Esophagus muscularis mucosa (tissue), 4 donors: ENCODE data around the gene TENT4B. TPM values are rescaled to one million over a fixed set of nuclear protein-coding genes. Genes with fewer than 3 reads are reported as not detected.

Source experiments
- DNase-seq: peaks from one replicate; pipeline ENCODE4 v3.0.0-alpha.2; 2017; ENCODE audit errors: extremely low spot score
- H3K27ac ChIP-seq, 4 donors: fragments of 200-600 bp; sonication (generic); replicated peaks in 1 of 4; 1 replicate in 3 of 4; 2 replicates in 1 of 4; pipeline ENCODE4 v1.5.1; 2016 to 2019; ENCODE audit warnings: mild to moderate bottlenecking in 1 of 4
- H3K27me3 ChIP-seq, 4 donors: fragments of 200-600 bp; sonication (generic); one replicate each; pipeline versions ENCODE4 v1.5.1 to v1.6.0; 2016 to 2019
- H3K36me3 ChIP-seq, 4 donors: fragments of 200-600 bp; sonication (generic); one replicate each; pipeline ENCODE4 v1.5.1; 2016 to 2019
- H3K4me1 ChIP-seq, 4 donors: fragments of 200-600 bp; sonication (generic); one replicate each; pipeline ENCODE4 v1.5.1; 2016 to 2019
- H3K4me3 ChIP-seq, 4 donors: fragments of 200-600 bp; sonication (generic); 1 replicate in 2 of 4; 2 replicates in 2 of 4; pipeline ENCODE4 v1.5.1; 2016 to 2019; ENCODE audit warnings: mild to moderate bottlenecking in 4 of 4, moderate library complexity in 1 of 4
- H3K9me3 ChIP-seq, 4 donors: fragments of 200-600 bp; sonication (generic); 1 replicate in 3 of 4; 2 replicates in 1 of 4; pipeline ENCODE4 v1.5.1; 2016 to 2019
- EP300 ChIP-seq: sonication (generic); formaldehyde crosslinking; IDR thresholded peaks from one replicate; pipeline ENCODE4 v1.6.1; 2017; ENCODE audit warnings: antibody characterized with exemption
- POLR2A ChIP-seq: fragments of 450-650 bp; IDR thresholded peaks from one replicate; pipeline ENCODE4 v1.6.1; 2017; ENCODE audit warnings: antibody characterized with exemption, moderate library complexity, mild to moderate bottlenecking, low read depth
- POLR2AphosphoS5 ChIP-seq, 2 donors: sonication (generic); formaldehyde crosslinking; IDR thresholded peaks; one replicate each; pipeline ENCODE4 v1.6.1; 2017; ENCODE audit warnings: antibody characterized with exemption in 2 of 2
- WGBS: methylation state at CpG from one replicate; pipeline ENCODE4 v1.1.5; 2018; 5-methylcytosine and 5-hydroxymethylcytosine counted together
- intact Hi-C: fragments of 100-400 bp; cut with DNase I; formaldehyde crosslinking; loops from one replicate; pipeline ENCODE4 v1.15.1; 2023
- total RNA-seq, 4 donors: library from RNA; depleted of rRNA; stranded (reverse); fragments of >200 nt; gene quantifications; one replicate each; pipeline versions ENCODE4 v1.1.0 to v1.2.1, GENCODE V29; 2016
- TF ChIP-seq, protein P1 (sequence below), 3 experiments: fragments of 200-600 bp in 2 of 3; fragments of 450-650 bp in 1 of 3; sonication (generic) in 2 of 3; IDR thresholded peaks; one replicate each; pipeline ENCODE4 v1.5.1; 2017 to 2019; ENCODE audit warnings: antibody characterized with exemption in 3 of 3, mild to moderate bottlenecking in 2 of 3, moderate library complexity in 1 of 3

TENT4B gene
- total RNA-seq, 4 donors from 2014 or later: 9.9 to 18.3 (median 16.7) TPM

GRCh38 chr16:50269061-50269705 is 116.1 kb downstream of the TENT4B start:
- peaks cover 3 to 43% (median 27%) of the 10 kb centered on the region in 4 donors for H3K4me1 ChIP-seq
- TF ChIP-seq POLR2A (no peak), EP300 (no peak), POLR2AphosphoS5 (IDR thresholded peaks at IDR 0.05) (no peak)
- TF ChIP-seq, protein P1, sequence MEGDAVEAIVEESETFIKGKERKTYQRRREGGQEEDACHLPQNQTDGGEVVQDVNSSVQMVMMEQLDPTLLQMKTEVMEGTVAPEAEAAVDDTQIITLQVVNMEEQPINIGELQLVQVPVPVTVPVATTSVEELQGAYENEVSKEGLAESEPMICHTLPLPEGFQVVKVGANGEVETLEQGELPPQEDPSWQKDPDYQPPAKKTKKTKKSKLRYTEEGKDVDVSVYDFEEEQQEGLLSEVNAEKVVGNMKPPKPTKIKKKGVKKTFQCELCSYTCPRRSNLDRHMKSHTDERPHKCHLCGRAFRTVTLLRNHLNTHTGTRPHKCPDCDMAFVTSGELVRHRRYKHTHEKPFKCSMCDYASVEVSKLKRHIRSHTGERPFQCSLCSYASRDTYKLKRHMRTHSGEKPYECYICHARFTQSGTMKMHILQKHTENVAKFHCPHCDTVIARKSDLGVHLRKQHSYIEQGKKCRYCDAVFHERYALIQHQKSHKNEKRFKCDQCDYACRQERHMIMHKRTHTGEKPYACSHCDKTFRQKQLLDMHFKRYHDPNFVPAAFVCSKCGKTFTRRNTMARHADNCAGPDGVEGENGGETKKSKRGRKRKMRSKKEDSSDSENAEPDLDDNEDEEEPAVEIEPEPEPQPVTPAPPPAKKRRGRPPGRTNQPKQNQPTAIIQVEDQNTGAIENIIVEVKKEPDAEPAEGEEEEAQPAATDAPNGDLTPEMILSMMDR (IDR thresholded peaks at IDR 0.05): no peak
- no peaks in the 10 kb centered on the region for H3K36me3 ChIP-seq
- 93% methylated on average over 9 of the region's 13 CpGs for WGBS
- H3K27ac ChIP-seq: no peak overlapping the region
- H3K9me3 ChIP-seq: no peaks in the 10 kb centered on the region
- intact Hi-C loops: no loop called here
- H3K4me3 ChIP-seq: no peak overlapping the region
- DNase-seq: no peak
- H3K27me3 ChIP-seq: no peaks in the 10 kb centered on the region

DNA sequence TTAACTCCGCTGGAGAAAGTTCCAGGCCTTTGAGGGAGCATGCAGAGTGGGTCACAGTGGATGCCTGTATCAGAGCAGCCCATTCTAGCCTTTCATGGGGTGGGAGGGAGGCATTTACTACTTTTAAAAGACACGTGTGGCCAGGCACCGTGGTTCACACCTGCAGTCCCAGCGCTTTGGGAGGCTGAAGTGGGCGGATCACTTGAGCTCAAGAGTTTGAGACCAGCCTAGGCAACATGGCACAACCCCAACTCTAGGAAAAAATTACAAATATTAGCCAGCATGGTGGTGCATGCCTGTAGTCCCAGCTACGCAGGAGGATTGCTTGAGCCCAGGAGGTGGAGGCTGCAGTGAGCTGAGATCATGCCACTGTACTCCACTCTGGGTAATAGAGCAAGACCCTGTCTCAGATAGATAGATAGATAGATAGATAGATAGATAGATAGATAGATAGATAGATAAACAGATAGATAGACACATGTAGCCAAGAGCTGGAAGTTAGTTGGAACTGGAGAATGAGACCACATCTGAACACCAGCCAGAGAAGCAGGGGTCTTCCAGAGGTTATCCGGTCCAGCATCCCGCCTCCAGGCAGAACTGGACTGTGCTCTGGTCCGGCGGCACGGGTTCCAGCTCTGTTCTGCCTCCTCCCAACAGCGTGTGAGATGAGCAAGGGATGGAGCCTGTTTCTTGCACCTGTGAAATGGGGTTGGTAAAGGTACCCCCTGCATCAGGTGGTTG is 116.8 kb downstream of the TENT4B start:
- peaks cover 3 to 43% (median 27%) of the 10 kb centered on the region in 4 donors for H3K4me1 ChIP-seq
- H3K27ac ChIP-seq: no peak overlapping the region
- intact Hi-C loops: no loop called here
- TF ChIP-seq POLR2AphosphoS5 (IDR thresholded peaks at IDR 0.05): no peak
- no peak for TF ChIP-seq EP300
- TF ChIP-seq, protein P1 (IDR thresholded peaks at IDR 0.05): no peak
- no peak for TF ChIP-seq POLR2A
- no peak overlapping the region for H3K4me3 ChIP-seq
- H3K27me3 ChIP-seq: no peaks in the 10 kb centered on the region
- 93% methylated on average over 12 of the region's 12 CpGs for WGBS
- H3K36me3 ChIP-seq: no peaks in the 10 kb centered on the region
- H3K9me3 ChIP-seq: no peaks in the 10 kb centered on the region
- no peak for DNase-seq

DNA sequence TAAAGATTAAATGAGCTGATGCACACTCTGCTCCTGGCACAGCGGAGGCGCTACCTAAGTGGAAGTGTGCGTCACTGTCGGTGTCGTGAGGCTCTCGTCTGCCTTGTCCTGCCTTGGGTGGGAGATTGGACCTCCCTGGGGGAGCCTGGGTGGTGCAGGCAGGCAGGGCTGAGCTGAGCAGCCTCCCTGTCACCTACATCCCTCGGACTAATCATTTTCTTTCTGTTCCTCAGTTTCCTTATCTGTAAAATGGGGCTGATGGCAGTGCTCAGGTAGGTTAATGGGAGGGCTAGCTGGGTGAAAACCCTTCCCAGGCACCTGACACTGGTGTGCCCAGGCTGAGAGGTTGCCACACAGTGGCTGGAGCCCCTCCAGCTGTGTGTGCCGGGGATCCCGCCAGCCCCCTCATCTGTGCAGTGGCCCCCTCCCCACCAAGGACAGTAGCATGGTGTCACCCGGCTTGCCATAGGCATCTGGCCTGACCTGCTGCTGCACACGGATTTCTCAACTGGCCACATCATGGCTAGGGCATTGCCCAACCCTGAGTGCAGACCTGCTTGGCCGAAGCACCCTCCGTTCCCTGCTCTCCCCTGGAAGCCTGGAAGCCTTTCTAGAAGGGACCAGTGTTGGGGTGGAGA is 117.5 kb downstream of the TENT4B start:
- no peak overlapping the region for H3K27ac ChIP-seq
- intact Hi-C loops: no loop called here

DNA sequence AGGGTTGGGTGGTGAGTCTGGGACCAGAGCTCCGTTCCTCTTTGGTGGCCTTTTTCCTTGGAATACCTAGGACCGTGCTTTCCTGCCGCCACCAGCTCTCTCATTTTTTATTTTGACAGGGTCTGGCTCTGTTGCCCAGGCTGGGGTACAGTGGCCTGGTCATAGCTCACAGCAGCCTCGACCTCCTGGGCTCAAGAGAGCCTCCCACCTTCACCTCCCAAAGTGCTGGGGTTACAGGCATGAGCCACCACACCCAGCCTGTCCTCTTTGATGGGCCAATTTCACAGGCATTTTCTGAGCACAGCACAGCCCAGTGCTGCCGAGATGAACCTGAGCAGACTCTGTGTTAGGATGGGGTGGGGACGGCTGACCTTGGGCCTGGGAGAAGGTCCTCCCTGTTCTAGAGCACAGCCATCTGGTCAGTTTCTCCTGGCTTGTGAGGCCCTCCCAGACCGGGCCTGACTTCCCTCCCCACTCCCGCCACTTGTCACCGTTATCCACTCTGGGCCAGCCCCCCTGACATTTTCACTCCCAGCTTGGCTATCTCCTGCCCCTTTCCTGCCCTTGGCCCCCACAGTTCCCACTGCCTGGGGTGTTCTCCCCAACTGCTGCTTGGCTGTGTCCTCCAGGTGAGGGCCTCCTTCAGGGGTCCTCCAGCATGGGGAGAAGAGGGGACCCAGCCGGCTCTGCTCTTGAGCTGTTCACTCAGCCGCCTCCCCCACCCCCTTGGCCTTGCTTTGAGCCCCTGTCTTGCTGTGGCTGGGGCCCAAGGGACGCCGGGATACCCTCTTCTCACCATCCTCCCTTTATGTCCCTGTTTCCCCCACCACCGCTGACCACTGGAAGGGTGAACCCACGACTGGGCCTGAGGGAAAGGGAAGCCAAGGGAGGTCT is 118.3 kb downstream of the TENT4B start:
- no peak for DNase-seq
- intact Hi-C loops: no loop called here
- TF ChIP-seq POLR2AphosphoS5 (IDR thresholded peaks at IDR 0.05) (no peak), POLR2A (no peak), EP300 (no peak)
- TF ChIP-seq, protein P1 (IDR thresholded peaks at IDR 0.05): no peak
- no peak overlapping the region for H3K4me3 ChIP-seq
- H3K4me1 ChIP-seq: peaks cover 0 to 33% (median 17%) of the 10 kb centered on the region in 4 donors
- H3K27ac ChIP-seq: no peak overlapping the region
- no peaks in the 10 kb centered on the region for H3K27me3 ChIP-seq
- H3K9me3 ChIP-seq: no peaks in the 10 kb centered on the region
- 91% methylated on average over 14 of the region's 15 CpGs for WGBS
- no peaks in the 10 kb centered on the region for H3K36me3 ChIP-seq

More for the DNA sequence above, 117.5 kb downstream of the TENT4B start:
- no peak for DNase-seq
- WGBS: 94% methylated on average over 7 of the region's 13 CpGs
- Histone ChIP-seq H3K4me1 (peaks cover 3 to 40% (median 24%) of the 10 kb centered on the region in 4 donors), H3K9me3 (no peaks in the 10 kb centered on the region), H3K27me3 (no peaks in the 10 kb centered on the region), H3K36me3 (no peaks in the 10 kb centered on the region), H3K4me3 (no peak overlapping the region)
- TF ChIP-seq EP300 (no peak), POLR2A (no peak), POLR2AphosphoS5 (IDR thresholded peaks at IDR 0.05) (no peak)
- TF ChIP-seq, protein P1 (IDR thresholded peaks at IDR 0.05): no peak
